ENCODE data around the gene LRRC70. TPM values are rescaled to one million over a fixed set of nuclear protein-coding genes. Genes with fewer than 3 reads are reported as not detected.
"Not testable (repeated sequence)": the region's sequence is repeated elsewhere in the genome, so short reads cannot be mapped to it uniquely, and the experiment has no call there.

The LRRC70 gene
- total RNA-seq, 1 experiment from 2014 or later = 0.12 TPM

GRCh38 chr5:62606878-62607277 is 28.3 kb downstream of the LRRC70 start:
- no peak for DNase-seq (ENCODE audit: low read depth)

DNA sequence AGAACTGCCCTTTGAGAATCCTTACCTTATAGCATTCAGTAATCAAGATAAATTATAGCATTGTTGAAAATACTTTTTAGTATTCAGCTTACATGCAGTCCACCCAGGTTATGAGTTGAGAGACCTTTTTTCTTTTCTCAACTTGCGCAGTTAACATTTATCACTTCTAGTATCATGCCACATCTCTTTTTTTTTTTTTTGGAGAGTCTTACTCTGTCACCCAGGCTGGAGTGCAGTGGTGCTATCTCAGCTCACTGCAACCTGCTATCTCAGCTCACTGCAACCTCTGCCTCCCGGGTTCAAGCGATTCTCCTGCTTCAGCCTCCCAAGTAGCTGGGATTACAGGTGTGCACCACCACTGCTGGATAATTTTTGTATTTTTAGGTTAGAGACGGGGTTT is 29.0 kb downstream of the LRRC70 start:
- DNase-seq (ENCODE audit: low read depth) = no peak

DNA sequence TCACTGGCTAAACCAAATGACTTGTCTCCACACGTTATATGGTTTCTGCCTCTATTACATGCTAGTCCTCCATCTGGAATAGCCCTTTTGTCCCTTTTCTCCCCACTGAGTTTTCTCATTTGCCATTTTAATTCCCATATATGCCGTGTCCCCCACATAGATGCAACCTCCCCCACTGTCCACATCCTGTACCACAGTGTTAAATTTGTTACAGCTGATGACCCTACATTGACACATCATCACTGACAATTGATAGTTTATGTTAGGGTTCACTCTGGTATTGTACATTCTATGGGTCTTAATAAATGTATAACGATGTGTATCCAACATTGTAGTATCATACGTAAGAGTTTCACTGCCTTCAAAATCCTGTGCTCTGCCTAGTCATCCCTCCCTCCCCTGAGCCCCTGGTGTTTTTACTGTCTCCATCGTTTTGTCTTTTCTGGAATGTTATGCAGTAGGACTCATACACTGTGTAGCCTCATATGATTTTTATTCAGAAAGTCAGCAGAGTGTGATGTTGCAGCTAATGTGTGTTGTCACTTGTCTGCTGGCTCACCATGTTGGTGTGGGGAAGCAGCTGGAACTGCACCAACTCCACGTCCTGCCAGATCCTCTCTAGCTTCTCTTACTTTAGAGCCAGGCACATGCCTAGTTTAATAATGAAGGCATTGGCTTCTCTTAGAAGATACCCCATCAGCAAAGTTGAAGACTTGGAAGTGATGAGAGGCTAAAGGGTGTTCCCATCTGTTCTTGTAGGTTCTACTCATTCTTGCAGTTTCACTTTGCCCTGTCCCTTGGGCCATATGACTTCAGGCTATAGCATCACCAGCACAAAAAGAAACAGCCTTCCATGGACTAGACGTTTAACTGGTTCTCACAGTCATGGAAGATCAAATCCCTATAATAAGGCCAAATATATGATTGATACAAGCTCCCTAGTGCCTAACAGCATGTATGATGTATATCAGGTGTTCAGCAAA is 30.2 kb downstream of the LRRC70 start:
- DNase-seq (ENCODE audit: low read depth) = no peak

DNA sequence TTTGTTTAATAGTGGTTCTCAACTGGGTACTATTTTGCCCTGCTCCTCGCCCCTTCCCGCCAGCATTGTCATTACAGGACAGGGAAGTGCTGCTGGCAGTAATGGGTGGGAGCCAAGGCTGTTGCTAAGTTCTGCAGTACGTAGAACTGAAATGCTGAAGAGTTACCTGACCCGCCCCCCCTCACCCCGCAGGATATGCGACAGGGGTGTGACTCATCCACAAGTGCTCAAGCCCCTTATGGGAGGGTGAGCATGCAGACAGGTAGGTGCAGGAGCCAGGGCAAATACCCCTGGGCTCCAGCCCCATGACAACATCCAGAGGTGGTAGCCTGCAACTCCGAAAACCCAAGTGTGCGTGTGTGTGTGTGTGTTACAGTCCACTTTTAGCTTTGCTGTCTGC is 35.7 kb downstream of the LRRC70 start:
- DNase-seq (ENCODE audit: low read depth) = no peak

DNA sequence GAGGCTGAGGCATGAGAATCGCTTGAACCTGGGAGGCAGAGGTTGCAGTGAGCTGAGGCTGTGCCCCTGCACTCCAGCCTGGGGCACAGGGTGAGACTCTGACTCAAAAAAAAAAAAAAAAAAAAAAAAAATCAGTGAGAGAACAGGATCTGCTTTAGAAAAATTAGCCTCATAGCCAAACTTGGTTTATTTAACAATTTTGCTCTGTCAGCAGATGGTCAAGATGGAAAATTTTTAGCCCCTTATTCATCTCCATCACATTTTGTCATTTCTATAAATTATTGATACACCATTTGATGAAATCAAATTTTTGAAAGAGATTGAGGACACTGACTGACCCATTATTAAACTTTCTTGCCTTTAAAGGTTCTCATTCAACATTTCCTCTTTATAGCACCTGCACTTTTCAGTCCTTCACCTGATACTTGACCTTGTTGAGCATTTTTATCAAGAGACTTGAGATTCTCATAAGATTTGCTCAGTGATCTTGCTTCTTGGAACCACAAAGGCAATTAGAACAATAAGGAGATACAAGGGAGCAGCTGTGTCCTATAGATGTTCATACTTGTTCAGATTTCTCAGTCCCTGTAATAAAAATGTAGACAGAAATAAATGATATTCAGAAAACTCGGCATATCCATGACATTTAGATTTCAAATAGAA is 38.1 kb downstream of the LRRC70 start:
- no peak for DNase-seq (ENCODE audit: low read depth)

DNA sequence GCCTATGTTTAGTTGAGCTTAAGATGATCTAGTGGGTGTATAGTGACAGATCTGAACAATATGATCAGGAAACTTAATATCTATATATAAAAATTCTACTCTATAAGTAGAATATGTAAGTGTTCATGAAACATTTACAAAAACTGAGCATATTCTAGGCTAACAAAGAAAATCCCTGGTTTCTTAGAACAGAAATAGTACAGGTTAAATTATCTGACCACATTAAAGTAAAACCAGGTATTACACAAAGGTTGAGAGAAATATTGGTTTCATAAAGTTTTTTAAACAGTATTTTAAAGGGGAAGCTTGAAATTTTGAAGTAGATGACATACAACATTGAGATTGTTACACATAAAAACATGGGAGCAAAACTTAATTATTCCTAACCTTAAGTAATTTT is 39.3 kb downstream of the LRRC70 start:
- DNase-seq (ENCODE audit: low read depth) = no peak

GRCh38 chr5:62620761-62621160 is 42.1 kb downstream of the LRRC70 start:
- DNase-seq (ENCODE audit: low read depth) = no peak

DNA sequence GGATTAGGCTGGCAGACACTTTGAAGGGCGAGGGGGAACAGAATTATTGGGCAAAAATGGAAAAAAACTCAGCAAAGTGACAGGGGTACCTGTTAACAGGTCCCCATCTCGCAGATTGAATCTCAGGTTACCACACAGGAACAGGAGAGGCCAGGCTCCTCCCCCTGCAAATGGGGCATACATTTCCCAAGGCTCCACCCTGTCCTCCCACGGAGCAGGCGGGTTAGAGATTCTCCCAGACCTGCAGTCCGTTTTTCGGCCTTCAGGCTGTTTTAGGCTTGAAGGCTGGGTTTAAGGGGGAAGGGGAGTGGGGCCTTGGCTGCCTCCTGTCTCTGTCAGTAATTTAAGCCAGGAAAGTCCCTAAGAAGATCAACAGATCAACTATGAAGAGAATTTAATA is 42.7 kb downstream of the LRRC70 start:
- no peak for DNase-seq (ENCODE audit: low read depth)

DNA sequence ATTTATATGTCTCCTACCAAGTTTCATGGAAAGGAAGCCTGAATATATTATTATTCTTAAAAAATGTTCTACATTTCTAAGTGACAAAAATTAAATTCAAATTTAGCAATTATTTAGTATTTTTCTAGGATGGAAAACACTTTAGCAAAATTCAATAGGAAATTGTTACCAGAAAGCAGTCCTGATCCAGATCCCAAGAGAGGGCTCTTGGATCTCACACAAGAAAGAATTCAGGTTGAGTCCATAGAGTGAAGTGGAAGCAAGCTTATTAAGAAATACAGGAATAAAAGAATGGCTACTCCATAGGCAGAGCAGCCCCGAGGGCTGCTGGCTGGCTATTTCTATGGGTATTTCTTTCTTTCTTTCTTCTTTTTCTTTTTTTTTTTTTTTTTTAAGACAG is 44.7 kb downstream of the LRRC70 start:
- no peak for DNase-seq (ENCODE audit: low read depth)

DNA sequence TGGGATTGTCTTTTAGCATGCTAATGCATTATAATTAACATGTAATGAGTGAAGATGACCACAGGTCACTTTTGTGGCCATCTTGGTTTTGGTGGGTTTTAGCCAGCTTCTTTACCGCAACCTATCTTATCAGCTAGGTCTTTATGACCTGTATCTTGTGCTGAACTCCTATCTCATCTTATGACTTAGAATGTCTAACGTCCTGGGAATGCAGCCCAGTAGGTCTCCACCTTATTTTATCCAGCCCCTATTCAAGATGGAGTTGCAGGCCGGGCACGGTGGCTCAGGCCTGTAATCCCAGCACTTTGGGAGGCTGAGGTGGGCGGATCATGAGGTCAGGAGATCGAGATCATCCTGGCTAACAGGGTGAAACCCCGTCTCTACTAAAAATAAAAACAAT is 45.8 kb downstream of the LRRC70 start:
- not testable (repeated sequence) for DNase-seq (ENCODE audit: low read depth)

DNA sequence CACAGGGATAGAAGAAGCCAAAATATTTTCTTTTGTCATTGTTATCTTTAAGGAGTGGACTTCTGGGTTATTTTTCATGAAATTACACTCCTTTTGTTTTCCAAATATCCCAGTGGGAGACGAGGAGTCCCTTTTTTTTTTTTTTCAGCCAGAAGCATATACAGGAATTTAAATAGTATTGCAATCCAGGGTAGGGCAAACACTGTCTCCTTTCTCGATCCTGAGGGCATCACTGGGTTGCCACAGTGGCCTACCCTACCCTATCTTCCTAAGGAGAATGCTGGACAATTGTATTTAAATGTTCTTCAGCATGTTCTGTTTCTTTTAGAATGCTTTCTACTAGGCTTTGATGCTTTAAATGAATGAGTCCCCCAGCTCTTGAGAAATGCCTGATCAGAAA is 47.9 kb downstream of the LRRC70 start:
- no peak for DNase-seq (ENCODE audit: low read depth)

- DNase-seq (ENCODE audit: low read depth) = no peak
Observed at GRCh38 chr5:62627121-62627520, 48.5 kb downstream of the LRRC70 start.

- DNase-seq (ENCODE audit: low read depth) = no peak
Observed at GRCh38 chr5:62627901-62628300, 49.3 kb downstream of the LRRC70 start.

Other genes with a start within 250 kb of the LRRC70 start
- 23.1 and 29.0 TPM in 2 replicates for gene DIMT1, start 174.9 kb upstream of the LRRC70 start, total RNA-seq (2014; rRNA removed; shearing (Covaris generic))
- 18.0 and 22.9 TPM in 2 replicates for gene IPO11, start 166.1 kb upstream of the LRRC70 start, total RNA-seq (2014; rRNA removed; shearing (Covaris generic))

Data from RPMI7951 (cell line).